ENCODE results near the gene FARS2.

DNA sequence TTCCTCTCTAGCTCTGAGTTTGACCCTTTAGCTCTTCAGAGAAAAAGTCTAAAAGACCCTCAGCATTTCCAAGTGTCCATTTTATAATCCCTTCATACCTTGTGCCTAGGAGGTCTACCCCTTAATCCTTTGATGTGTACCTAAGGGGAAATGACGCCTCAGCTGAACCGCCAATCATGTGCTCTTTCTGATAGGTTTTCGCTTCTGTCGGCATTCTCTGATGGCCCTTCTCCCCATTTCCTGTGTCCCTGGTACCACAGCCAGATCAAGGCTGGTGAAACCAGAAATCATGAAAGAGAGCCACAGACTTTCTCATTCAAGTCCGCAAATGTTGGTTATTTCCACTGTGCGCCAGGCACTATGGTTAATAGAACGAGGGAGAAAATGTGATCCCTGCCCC is 333.9 kb downstream of the FARS2 start:
- TF ChIP-seq, protein P1, sequence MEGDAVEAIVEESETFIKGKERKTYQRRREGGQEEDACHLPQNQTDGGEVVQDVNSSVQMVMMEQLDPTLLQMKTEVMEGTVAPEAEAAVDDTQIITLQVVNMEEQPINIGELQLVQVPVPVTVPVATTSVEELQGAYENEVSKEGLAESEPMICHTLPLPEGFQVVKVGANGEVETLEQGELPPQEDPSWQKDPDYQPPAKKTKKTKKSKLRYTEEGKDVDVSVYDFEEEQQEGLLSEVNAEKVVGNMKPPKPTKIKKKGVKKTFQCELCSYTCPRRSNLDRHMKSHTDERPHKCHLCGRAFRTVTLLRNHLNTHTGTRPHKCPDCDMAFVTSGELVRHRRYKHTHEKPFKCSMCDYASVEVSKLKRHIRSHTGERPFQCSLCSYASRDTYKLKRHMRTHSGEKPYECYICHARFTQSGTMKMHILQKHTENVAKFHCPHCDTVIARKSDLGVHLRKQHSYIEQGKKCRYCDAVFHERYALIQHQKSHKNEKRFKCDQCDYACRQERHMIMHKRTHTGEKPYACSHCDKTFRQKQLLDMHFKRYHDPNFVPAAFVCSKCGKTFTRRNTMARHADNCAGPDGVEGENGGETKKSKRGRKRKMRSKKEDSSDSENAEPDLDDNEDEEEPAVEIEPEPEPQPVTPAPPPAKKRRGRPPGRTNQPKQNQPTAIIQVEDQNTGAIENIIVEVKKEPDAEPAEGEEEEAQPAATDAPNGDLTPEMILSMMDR (IDR thresholded peaks at IDR 0.05) = no peak
- TF ChIP-seq POLR2A (IDR thresholded peaks at IDR 0.05) (no peak), EP300 (IDR thresholded peaks at IDR 0.05) (no peak)
